Spleen (tissue), 7 donors: ENCODE data around the gene ZDHHC3.

ENCODE experiments used
- POLR2A ChIP-seq, 3 donors: fragments of 450-650 bp; IDR thresholded peaks; one replicate each; pipeline ENCODE4 v1.5.1; 2017; ENCODE audit warnings: antibody characterized with exemption in 3 of 3, mild to moderate bottlenecking in 1 of 3
- POLR2AphosphoS5 ChIP-seq, 3 donors: sonication (generic); formaldehyde crosslinking; IDR thresholded peaks; one replicate each; pipeline ENCODE4 v1.5.1; 2017; ENCODE audit warnings: antibody characterized with exemption in 3 of 3
- TF ChIP-seq, protein P1 (sequence below), 11 experiments: fragments of 200-600 bp in 7 of 11; fragments of 450-650 bp in 4 of 11; sonication (generic) in 4 of 11; IDR thresholded peaks in 8 of 11; conservative IDR thresholded peaks in 3 of 11; 1 replicate in 7 of 11; 2 replicates in 4 of 11; pipeline versions ENCODE4 v1.4.0 to v1.8.0; 2016 to 2021; ENCODE audit warnings: antibody characterized with exemption in 11 of 11, inconsistent platforms in 4 of 11, mild to moderate bottlenecking in 1 of 11
- donor health status: DM: no; HTN: no; CAD: no; lungs with moderate emphysema.
- donor health status: DM: no; HTN: no; CAD: no.
- donor health status: DM: no; HTN: no; CAD: no.

- TF ChIP-seq POLR2A (IDR thresholded peaks at IDR 0.05) (no peak), POLR2AphosphoS5 (IDR thresholded peaks at IDR 0.05) (no peak)
- TF ChIP-seq, protein P1, sequence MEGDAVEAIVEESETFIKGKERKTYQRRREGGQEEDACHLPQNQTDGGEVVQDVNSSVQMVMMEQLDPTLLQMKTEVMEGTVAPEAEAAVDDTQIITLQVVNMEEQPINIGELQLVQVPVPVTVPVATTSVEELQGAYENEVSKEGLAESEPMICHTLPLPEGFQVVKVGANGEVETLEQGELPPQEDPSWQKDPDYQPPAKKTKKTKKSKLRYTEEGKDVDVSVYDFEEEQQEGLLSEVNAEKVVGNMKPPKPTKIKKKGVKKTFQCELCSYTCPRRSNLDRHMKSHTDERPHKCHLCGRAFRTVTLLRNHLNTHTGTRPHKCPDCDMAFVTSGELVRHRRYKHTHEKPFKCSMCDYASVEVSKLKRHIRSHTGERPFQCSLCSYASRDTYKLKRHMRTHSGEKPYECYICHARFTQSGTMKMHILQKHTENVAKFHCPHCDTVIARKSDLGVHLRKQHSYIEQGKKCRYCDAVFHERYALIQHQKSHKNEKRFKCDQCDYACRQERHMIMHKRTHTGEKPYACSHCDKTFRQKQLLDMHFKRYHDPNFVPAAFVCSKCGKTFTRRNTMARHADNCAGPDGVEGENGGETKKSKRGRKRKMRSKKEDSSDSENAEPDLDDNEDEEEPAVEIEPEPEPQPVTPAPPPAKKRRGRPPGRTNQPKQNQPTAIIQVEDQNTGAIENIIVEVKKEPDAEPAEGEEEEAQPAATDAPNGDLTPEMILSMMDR (IDR thresholded peaks at IDR 0.05 in 8 of 11, conservative IDR thresholded peaks at IDR 0.05 in 3 of 11) = no peak
Observed at GRCh38 chr3:45016916-45017315, 40.9 kb upstream of the ZDHHC3 start.
